Coronary artery (tissue), 2 donors: ENCODE data around the gene WDR53.

Experiments used
- DNase-seq: peaks from one replicate; pipeline ENCODE4 v3.0.0-alpha.2; 2017; ENCODE audit warnings: low spot score
- H3K27ac ChIP-seq, 2 donors: fragments of 200-600 bp; sonication (generic); one replicate each; pipeline ENCODE4 v1.5.1; 2016 to 2019
- H3K4me3 ChIP-seq: fragments of 200-600 bp; sonication (generic); 2 replicates; pipeline ENCODE4 v1.5.1; 2016; ENCODE audit warnings: mild to moderate bottlenecking, moderate library complexity
- TF ChIP-seq, protein P1 (sequence below): fragments of 200-600 bp; sonication (generic); IDR thresholded peaks from one replicate; pipeline ENCODE4 v1.5.1; 2019; ENCODE audit warnings: antibody characterized with exemption

The WDR53 gene

GRCh38 chr3:196547067-196547466 is 21.3 kb downstream of the WDR53 start:
- Histone ChIP-seq H3K4me3 (no peak overlapping the region), H3K27ac (no peak overlapping the region)
- DNase-seq, result no peak
- TF ChIP-seq, protein P1, sequence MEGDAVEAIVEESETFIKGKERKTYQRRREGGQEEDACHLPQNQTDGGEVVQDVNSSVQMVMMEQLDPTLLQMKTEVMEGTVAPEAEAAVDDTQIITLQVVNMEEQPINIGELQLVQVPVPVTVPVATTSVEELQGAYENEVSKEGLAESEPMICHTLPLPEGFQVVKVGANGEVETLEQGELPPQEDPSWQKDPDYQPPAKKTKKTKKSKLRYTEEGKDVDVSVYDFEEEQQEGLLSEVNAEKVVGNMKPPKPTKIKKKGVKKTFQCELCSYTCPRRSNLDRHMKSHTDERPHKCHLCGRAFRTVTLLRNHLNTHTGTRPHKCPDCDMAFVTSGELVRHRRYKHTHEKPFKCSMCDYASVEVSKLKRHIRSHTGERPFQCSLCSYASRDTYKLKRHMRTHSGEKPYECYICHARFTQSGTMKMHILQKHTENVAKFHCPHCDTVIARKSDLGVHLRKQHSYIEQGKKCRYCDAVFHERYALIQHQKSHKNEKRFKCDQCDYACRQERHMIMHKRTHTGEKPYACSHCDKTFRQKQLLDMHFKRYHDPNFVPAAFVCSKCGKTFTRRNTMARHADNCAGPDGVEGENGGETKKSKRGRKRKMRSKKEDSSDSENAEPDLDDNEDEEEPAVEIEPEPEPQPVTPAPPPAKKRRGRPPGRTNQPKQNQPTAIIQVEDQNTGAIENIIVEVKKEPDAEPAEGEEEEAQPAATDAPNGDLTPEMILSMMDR, result no peak

- Histone ChIP-seq H3K27ac (no peak overlapping the region), H3K4me3 (no peak overlapping the region)
- TF ChIP-seq, protein P1, result no peak
- DNase-seq, result no peak
These were observed 21.8 kb downstream of the WDR53 start for GRCh38 chr3:196546537-196546936.

DNA sequence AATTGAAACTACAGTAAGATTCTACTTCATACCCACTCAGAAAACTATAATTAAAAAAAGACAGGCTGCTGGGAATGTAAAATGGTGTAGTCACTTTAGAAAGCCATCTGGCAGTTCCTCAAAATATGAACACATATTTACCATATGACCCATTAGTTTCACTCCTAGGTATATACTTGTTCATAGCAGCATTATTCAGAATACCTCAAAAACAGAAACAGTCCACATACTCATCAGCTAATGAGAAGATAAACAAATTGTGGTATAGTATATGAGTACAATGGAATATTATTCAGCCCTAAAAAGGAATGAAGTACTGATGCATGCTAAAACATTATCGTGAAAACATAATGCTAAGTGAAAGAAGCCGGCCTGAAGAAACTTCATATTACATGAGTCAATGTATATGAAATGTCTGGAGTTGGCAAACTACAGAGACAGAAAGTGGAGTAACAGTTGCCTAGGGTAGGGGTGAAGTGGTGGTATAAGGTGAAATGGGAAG is 23.8 kb downstream of the WDR53 start:
- Histone ChIP-seq H3K4me3 (no peak overlapping the region), H3K27ac (no peak overlapping the region)
- TF ChIP-seq, protein P1, result no peak
- DNase-seq, result no peak

GRCh38 chr3:196541684-196542445 is 26.5 kb downstream of the WDR53 start:
- no peak for DNase-seq
- TF ChIP-seq, protein P1, result no peak

DNA sequence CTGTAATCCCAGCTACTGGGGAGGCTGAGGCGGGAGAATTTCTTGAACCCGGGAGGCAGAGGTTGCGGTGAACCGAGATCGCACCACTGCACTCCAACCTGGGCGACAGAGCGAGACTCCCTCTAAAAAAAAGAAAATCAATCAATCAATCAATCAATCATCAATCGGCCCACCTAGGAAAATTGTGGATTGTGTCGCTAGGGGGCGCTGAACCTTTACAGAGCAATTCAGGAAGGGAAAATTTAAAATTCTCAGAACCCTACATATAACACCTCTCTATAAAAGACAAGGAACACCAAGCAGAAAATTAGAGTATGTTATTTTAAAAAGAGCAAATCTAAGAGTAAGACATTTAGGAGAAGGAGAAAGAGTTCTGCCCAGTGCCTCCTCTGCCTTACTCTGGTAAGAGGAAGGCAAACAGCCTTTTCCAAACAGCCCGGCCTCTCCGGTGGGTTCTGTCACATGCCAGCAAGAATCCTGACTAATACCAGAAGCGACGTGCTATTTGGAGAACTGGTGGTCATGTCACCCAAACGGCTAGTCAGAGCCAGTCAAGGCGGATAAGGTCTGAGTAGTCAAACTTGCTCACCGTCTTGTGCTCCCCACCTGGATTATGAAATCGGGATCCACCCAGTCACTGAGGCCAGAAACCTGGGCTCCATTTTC is 30.9 kb downstream of the WDR53 start:
- TF ChIP-seq, protein P1, result peak; percentile 69
- no peak overlapping the region for H3K27ac ChIP-seq
- no peak overlapping the region for H3K4me3 ChIP-seq
- no peak for DNase-seq

More at GRCh38 chr3:196541684-196542445, 26.5 kb downstream of the WDR53 start:
- Histone ChIP-seq H3K27ac (no peak overlapping the region), H3K4me3 (no peak overlapping the region)

GRCh38 chr3:196533260-196533681 is 35.1 kb downstream of the WDR53 start:
- H3K27ac ChIP-seq, result no peak overlapping the region
- TF ChIP-seq, protein P1, result no peak
- H3K4me3 ChIP-seq, result no peak overlapping the region

DNA sequence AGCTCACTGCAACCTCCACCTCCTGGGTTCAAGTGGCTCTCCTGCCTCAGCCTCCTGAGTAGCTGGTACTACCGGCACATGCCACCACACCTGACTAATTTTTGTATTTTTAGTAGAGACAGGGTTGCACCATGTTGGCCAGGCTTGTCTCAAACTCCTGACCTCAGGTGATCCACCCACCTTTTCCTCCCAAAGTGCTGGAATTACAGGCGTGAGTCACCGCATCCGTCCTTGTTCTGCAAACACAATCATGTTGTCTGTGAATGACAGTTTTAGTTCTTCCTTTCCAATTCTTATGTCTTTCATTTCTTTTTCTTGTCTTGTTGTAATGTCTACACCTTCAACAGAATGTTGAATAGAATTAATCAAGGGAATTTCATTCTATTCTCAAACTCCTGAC is 36.9 kb downstream of the WDR53 start:
- H3K27ac ChIP-seq, result no peak overlapping the region
- H3K4me3 ChIP-seq, result no peak overlapping the region
- DNase-seq, result no peak
- TF ChIP-seq, protein P1, result no peak

More at GRCh38 chr3:196533260-196533681, 35.1 kb downstream of the WDR53 start:
- no peak for DNase-seq
